OCI-LY3 (cell line): ENCODE results near the gene NCAPD3.
A peak's percentile ranks its signal among the peaks of the same experiment; 100 is the strongest.
"Not testable (repeated sequence)": the region's sequence is repeated elsewhere in the genome, so short reads cannot be mapped to it uniquely, and the experiment has no call there.

Experiments used
- H2AFZ ChIP-seq: fragments of 200-600, 300-600 bp; shearing (Covaris generic); 2 replicates; pipeline ENCODE4 v1.6.0; 2014; ENCODE audit warnings: antibody characterized with exemption, low read depth, low read length
- H3K27ac ChIP-seq: fragments of 200-600, 300-600 bp; sonication (generic); 2 replicates; pipeline ENCODE4 v1.5.1; 2014; ENCODE audit warnings: mild to moderate bottlenecking, low read length, moderate library complexity, mixed read lengths
- H3K27me3 ChIP-seq: fragments of 200-600, 300-600 bp; sonication (generic); 2 replicates; pipeline ENCODE4 v1.6.1; 2014; ENCODE audit warnings: low read depth, low read length, mixed read lengths
- H3K36me3 ChIP-seq: fragments of 200-600, 300-600 bp; sonication (generic); replicated peaks from 2 replicates; pipeline ENCODE3; 2014; ENCODE audit warnings: low read depth, low read length, mixed read lengths
- H3K4me1 ChIP-seq: fragments of 300-600, 200-600 bp; sonication (generic); 2 replicates; pipeline ENCODE4 v1.6.1; 2014; ENCODE audit warnings: low read length, mixed read lengths
- H3K4me2 ChIP-seq: fragments of 200-600, 300-600 bp; sonication (generic); 2 replicates; pipeline ENCODE4 v1.6.1; 2014; ENCODE audit warnings: low read length, mixed read lengths
- H3K4me3 ChIP-seq: fragments of 300-600, 200-600 bp; sonication (generic); 2 replicates; pipeline ENCODE4 v1.5.1; 2014; ENCODE audit warnings: antibody characterized with exemption, mild to moderate bottlenecking, low read length, moderate library complexity
- H3K79me2 ChIP-seq: fragments of 300-600, 200-600 bp; shearing (Covaris generic); 2 replicates; pipeline ENCODE4 v1.6.1; 2014; ENCODE audit warnings: mild to moderate bottlenecking, low read length, mixed read lengths
- H3K9ac ChIP-seq: fragments of 300-600, 200-600 bp; shearing (Covaris generic); 2 replicates; pipeline ENCODE4 v1.6.0; 2014; ENCODE audit warnings: mild to moderate bottlenecking, low read length, moderate library complexity
- H3K9me3 ChIP-seq: fragments of 200-600, 300-600 bp; shearing (Covaris generic); 2 replicates; pipeline ENCODE4 v1.6.1; 2014; ENCODE audit warnings: low read length, mixed read lengths; ENCODE audit not compliant: insufficient read depth
- H4K20me1 ChIP-seq: fragments of 200-600, 300-600 bp; sonication (generic); 2 replicates; pipeline ENCODE4 v1.6.1; 2016; ENCODE audit warnings: low read length, mixed read lengths; ENCODE audit not compliant: insufficient read depth
- EZH2phosphoT487 ChIP-seq: fragments of 200-600 bp; shearing (Covaris generic); IDR thresholded peaks from 2 replicates; pipeline ENCODE4 v1.6.1; 2018; ENCODE audit warnings: antibody characterized with exemption, mixed run types, low read depth
- TF ChIP-seq, protein P1 (sequence below): fragments of 200-600, 300-600 bp; sonication (generic); IDR thresholded peaks from 2 replicates; pipeline ENCODE4 v1.5.1; 2014; ENCODE audit warnings: antibody characterized with exemption, low read length, low read depth

NCAPD3 gene

DNA sequence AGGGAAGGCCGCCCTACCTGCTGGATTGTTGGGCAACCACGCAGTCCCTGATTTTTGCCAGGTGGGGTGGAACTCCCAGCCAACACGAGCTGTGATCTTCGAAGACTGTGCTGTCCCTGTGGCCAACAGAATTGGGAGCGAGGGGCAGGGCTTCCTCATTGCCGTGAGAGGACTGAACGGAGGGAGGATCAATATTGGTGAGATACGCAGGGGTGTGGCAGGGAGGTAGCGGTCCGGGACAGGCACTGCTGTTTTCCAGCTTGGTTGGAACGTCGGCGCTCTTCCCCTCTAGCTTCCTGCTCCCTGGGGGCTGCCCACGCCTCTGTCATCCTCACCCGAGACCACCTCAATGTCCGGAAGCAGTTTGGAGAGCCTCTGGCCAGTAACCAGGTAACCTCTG lies 37.2 kb upstream of the NCAPD3 start:
- H3K4me2 ChIP-seq: peak overlapping the region; percentile 42
- peaks cover 17% of the 10 kb centered on the region for H4K20me1 ChIP-seq
- no peak overlapping the region for H3K4me3 ChIP-seq
- no peak overlapping the region for H2AFZ ChIP-seq
- H3K27ac ChIP-seq: no peak overlapping the region
- no peaks in the 10 kb centered on the region for H3K79me2 ChIP-seq
- no peak for TF ChIP-seq EZH2phosphoT487
- TF ChIP-seq, protein P1, sequence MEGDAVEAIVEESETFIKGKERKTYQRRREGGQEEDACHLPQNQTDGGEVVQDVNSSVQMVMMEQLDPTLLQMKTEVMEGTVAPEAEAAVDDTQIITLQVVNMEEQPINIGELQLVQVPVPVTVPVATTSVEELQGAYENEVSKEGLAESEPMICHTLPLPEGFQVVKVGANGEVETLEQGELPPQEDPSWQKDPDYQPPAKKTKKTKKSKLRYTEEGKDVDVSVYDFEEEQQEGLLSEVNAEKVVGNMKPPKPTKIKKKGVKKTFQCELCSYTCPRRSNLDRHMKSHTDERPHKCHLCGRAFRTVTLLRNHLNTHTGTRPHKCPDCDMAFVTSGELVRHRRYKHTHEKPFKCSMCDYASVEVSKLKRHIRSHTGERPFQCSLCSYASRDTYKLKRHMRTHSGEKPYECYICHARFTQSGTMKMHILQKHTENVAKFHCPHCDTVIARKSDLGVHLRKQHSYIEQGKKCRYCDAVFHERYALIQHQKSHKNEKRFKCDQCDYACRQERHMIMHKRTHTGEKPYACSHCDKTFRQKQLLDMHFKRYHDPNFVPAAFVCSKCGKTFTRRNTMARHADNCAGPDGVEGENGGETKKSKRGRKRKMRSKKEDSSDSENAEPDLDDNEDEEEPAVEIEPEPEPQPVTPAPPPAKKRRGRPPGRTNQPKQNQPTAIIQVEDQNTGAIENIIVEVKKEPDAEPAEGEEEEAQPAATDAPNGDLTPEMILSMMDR: no peak
- H3K9me3 ChIP-seq: no peaks in the 10 kb centered on the region
- peaks cover 30% of the 10 kb centered on the region for H3K36me3 ChIP-seq
- H3K4me1 ChIP-seq: peaks cover 10% of the 10 kb centered on the region
- H3K27me3 ChIP-seq: no peaks in the 10 kb centered on the region
- H3K9ac ChIP-seq: no peak overlapping the region

DNA sequence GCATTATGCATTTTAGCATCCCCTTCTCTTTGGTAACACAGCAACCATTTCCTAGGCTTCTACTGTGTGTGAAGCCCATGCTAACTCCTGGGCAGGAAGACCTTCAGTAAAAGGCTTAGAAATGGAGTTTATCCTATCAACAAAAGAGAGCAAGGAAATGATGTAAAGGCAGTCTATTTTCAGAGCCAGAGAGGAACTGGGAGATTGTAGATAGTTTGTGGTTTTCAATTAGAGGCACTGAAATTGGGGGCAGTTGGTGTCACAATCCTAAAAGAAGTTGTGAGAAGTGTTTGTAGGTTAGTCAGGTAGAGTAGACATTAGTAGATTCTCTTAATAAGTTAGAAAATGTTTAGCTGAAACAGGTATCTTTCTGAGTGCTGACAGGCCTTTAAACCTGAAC lies 36.7 kb upstream of the NCAPD3 start:
- H3K36me3 ChIP-seq: peaks cover 30% of the 10 kb centered on the region
- no peaks in the 10 kb centered on the region for H3K79me2 ChIP-seq
- no peak overlapping the region for H3K4me3 ChIP-seq
- H2AFZ ChIP-seq: no peak overlapping the region
- peaks cover 10% of the 10 kb centered on the region for H3K4me1 ChIP-seq
- no peaks in the 10 kb centered on the region for H3K27me3 ChIP-seq
- no peak overlapping the region for H3K27ac ChIP-seq
- peak overlapping the region; percentile 42 for H3K4me2 ChIP-seq
- no peak for TF ChIP-seq EZH2phosphoT487
- TF ChIP-seq, protein P1: no peak
- H4K20me1 ChIP-seq: peaks cover 17% of the 10 kb centered on the region
- H3K9me3 ChIP-seq: no peaks in the 10 kb centered on the region
- no peak overlapping the region for H3K9ac ChIP-seq

DNA sequence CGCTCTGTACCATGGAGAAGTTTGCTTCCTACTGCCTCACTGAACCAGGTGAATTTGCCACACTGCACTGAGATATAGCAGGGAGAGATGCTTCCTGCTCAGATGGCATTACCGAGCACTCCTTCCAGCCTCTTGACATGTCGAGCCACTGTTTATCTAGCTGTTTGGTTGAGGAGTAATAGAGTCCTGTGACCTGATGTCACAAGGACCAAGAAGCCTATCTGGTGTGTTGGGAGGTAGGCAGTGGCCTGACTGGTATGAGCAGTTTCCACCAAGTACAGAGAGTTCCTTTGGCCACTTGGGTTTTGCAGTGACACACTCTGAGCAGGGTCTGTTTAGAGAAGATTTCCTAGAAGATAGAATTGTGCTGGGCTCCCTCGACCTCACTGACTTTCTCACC lies 34.8 kb upstream of the NCAPD3 start:
- H3K9ac ChIP-seq: no peak overlapping the region
- H3K36me3 ChIP-seq: peaks cover 30% of the 10 kb centered on the region
- H3K4me3 ChIP-seq: no peak overlapping the region
- no peaks in the 10 kb centered on the region for H3K9me3 ChIP-seq
- no peak for TF ChIP-seq EZH2phosphoT487
- TF ChIP-seq, protein P1: no peak
- no peak overlapping the region for H3K27ac ChIP-seq
- peaks cover 15% of the 10 kb centered on the region for H3K4me1 ChIP-seq
- H3K79me2 ChIP-seq: peaks cover 5% of the 10 kb centered on the region
- H4K20me1 ChIP-seq: peaks cover 17% of the 10 kb centered on the region
- H3K27me3 ChIP-seq: no peaks in the 10 kb centered on the region
- no peak overlapping the region for H3K4me2 ChIP-seq
- no peak overlapping the region for H2AFZ ChIP-seq

DNA sequence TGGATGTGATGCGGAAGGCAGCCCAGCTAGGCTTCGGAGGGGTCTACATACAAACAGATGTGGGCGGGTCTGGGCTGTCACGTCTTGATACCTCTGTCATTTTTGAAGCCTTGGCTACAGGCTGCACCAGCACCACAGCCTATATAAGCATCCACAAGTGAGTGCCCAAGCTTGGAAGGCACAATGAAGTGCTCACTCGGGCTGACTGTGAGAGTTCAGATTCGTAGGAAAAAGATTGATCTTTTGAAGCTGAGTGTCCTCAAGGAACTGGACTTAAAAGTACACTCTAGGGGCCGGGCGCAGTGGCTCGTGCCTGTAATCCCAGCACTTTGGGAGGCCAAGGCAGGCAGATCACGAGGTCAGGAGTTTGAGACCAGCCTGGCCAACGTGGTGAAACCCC lies 33.3 kb upstream of the NCAPD3 start:
- Histone ChIP-seq H4K20me1 (peaks cover 15% of the 10 kb centered on the region), H3K4me2 (no peak overlapping the region), H3K79me2 (peaks cover 10% of the 10 kb centered on the region), H2AFZ (no peak overlapping the region), H3K9me3 (no peaks in the 10 kb centered on the region), H3K27me3 (no peaks in the 10 kb centered on the region), H3K4me1 (peaks cover 19% of the 10 kb centered on the region), H3K27ac (no peak overlapping the region), H3K4me3 (no peak overlapping the region), H3K9ac (no peak overlapping the region), H3K36me3 (peaks cover 24% of the 10 kb centered on the region)
- TF ChIP-seq, protein P1: no peak
- TF ChIP-seq EZH2phosphoT487: no peak

DNA sequence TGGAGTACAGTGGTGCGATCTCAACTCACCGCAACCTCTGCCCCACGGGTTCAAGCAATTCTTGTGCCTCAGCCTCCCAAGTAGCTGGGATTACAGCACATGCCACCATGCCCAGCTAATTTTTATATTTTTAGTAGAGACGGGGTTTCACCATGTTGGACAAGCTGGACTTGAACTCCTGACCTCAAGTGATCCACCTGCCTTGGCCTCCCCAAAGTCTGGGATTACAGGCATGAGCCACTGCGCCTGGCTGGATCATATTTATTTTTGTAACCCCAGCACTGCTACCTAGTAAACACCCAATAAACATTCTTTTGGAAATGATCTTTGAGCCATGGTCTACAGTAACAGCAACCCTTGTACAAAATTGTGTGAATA lies 31.4 kb upstream of the NCAPD3 start:
- not testable (repeated sequence) for H4K20me1 ChIP-seq, H3K4me3 ChIP-seq, H3K9me3 ChIP-seq, H3K27ac ChIP-seq, H2AFZ ChIP-seq, H3K27me3 ChIP-seq, H3K9ac ChIP-seq, H3K4me2 ChIP-seq
- Histone ChIP-seq H3K36me3 (peaks cover 24% of the 10 kb centered on the region), H3K79me2 (peaks cover 14% of the 10 kb centered on the region), H3K4me1 (peaks cover 13% of the 10 kb centered on the region)
